Adipocyte (in vitro differentiated cells): ENCODE measurements around the gene METTL25.
A peak's percentile ranks its signal among the peaks of the same experiment; 100 is the strongest.
"Not testable (repeated sequence)": the region's sequence is repeated elsewhere in the genome, so short reads cannot be mapped to it uniquely, and the experiment has no call there.

Experiments used
- DNase-seq: peaks from one replicate; pipeline ENCODE4 v3.0.0-alpha.2; 2015; ENCODE audit warnings: low read depth
- H3K27me3 ChIP-seq: replicated peaks from 2 replicates; pipeline ENCODE4 v1.7.0; 2013; ENCODE audit warnings: mild to moderate bottlenecking, low read length, moderate library complexity; ENCODE audit not compliant: control insufficient read depth, insufficient read depth
- H3K36me3 ChIP-seq: 2 replicates; pipeline ENCODE4 v1.7.0; 2013; ENCODE audit warnings: low read length, mild to moderate bottlenecking, moderate library complexity; ENCODE audit not compliant: control insufficient read depth, insufficient read depth, severe bottlenecking
- H3K4me1 ChIP-seq: 2 replicates; pipeline ENCODE4 v1.7.0; 2013; ENCODE audit warnings: mild to moderate bottlenecking, low read length, moderate library complexity; ENCODE audit not compliant: control insufficient read depth, insufficient read depth
- H3K4me3 ChIP-seq: 2 replicates; pipeline ENCODE4 v1.7.0; 2013; ENCODE audit warnings: mild to moderate bottlenecking, low read length, moderate library complexity
- H3K9ac ChIP-seq: 2 replicates; pipeline ENCODE4 v1.7.0; 2013; ENCODE audit warnings: mild to moderate bottlenecking, low read length, moderate library complexity
- H3K9me3 ChIP-seq: 2 replicates; pipeline ENCODE4 v1.7.0; 2013; ENCODE audit warnings: mild to moderate bottlenecking, low read length, moderate library complexity; ENCODE audit not compliant: control insufficient read depth

Gene METTL25

DNA sequence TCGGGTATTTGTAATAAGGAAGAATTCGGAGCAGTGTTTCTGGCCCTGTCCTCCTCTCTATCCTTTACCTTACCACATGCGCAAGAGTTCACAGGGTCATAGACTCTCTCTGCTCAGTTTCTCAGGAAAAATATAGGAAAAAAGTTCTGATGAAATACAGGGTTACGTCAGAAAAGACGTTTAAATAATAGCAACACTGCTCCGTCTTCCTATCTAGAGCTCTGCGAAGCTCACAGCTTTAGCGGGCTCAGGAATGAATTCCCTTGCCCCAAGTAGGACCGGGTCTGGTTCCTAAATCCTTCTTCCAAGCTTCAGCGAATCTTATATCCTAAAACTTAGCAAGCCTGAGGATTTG is 507 bp upstream of the METTL25 start:
- Histone ChIP-seq H3K4me1 (peaks cover 25% of the 10 kb centered on the region), H3K4me3 (peak overlapping the region; percentile 95), H3K36me3 (peaks cover 26% of the 10 kb centered on the region), H3K9ac (peak overlapping the region; percentile 90), H3K9me3 (no peaks in the 10 kb centered on the region), H3K27me3 (no peaks in the 10 kb centered on the region)
- peak; percentile 52 for DNase-seq

GRCh38 chr12:82359115-82359478 is 768 bp downstream of the METTL25 start:
- peak overlapping the region; percentile 90 for H3K9ac ChIP-seq
- H3K27me3 ChIP-seq, result no peaks in the 10 kb centered on the region
- peak; percentile 45 for DNase-seq
- peaks cover 28% of the 10 kb centered on the region for H3K4me1 ChIP-seq
- H3K36me3 ChIP-seq, result peaks cover 13% of the 10 kb centered on the region
- peak overlapping the region; percentile 95 for H3K4me3 ChIP-seq
- no peaks in the 10 kb centered on the region for H3K9me3 ChIP-seq

DNA sequence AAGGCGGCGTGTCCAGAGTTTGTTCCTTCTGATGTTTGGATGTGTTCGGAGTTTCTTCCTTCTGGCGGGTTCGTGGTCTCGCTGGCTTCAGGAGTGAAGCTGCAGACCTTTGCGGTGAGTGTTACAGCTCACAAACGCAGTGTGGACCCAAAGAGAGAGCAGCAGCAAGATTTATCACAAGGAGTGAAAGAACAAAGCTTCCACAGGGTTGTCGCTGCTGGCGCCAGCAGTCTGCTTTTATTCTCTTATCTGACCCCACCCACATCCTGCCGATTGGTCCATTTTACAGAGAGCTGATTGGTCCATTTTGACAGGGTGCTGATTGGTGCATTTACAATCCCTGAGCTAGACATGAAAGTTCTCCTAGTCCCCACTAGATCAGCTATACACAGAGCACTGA is 2.5 kb downstream of the METTL25 start:
- H3K9me3 ChIP-seq, H3K36me3 ChIP-seq, H3K4me3 ChIP-seq, H3K9ac ChIP-seq, H3K27me3 ChIP-seq, DNase-seq: not testable (repeated sequence)
- H3K4me1 ChIP-seq, result peaks cover 30% of the 10 kb centered on the region

GRCh38 chr12:82361461-82361915 is 3.2 kb downstream of the METTL25 start:
- H3K27me3 ChIP-seq, result no peaks in the 10 kb centered on the region
- no peaks in the 10 kb centered on the region for H3K9me3 ChIP-seq
- no peak overlapping the region for H3K4me3 ChIP-seq
- no peak overlapping the region for H3K9ac ChIP-seq
- no peaks in the 10 kb centered on the region for H3K36me3 ChIP-seq
- peaks cover 30% of the 10 kb centered on the region for H3K4me1 ChIP-seq
- no peak for DNase-seq

GRCh38 chr12:82363990-82364389 is 5.7 kb downstream of the METTL25 start:
- Histone ChIP-seq H3K36me3 (no peaks in the 10 kb centered on the region), H3K4me3 (no peak overlapping the region), H3K9ac (no peak overlapping the region), H3K9me3 (no peaks in the 10 kb centered on the region), H3K27me3 (no peaks in the 10 kb centered on the region), H3K4me1 (peaks cover 23% of the 10 kb centered on the region)
- DNase-seq, result no peak

DNA sequence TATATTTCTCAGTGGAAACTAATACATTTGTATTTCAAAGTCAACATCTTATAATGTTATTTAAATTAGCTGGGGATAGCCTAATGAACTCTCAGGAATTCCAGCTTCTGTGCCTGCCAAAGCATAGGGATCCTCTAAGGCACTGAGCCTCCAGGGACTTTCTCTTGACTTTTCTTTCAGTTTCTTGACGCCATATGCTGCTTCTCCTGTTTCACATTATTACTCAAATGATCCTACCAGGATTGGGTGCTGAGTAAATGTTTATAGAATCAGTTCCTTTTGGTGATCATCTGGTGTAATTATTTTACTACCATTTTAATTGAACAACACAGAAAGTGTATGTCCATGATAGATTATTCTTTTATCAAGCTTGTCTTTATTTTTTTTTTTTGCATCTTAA is 7.9 kb downstream of the METTL25 start:
- Histone ChIP-seq H3K27me3 (no peaks in the 10 kb centered on the region), H3K36me3 (no peaks in the 10 kb centered on the region), H3K4me3 (peak overlapping the region; percentile 67), H3K9me3 (no peaks in the 10 kb centered on the region), H3K9ac (no peak overlapping the region), H3K4me1 (peaks cover 10% of the 10 kb centered on the region)
- peak; percentile 52 for DNase-seq

- Histone ChIP-seq H3K9me3 (no peaks in the 10 kb centered on the region), H3K36me3 (no peaks in the 10 kb centered on the region), H3K27me3 (no peaks in the 10 kb centered on the region), H3K4me1 (no peaks in the 10 kb centered on the region), H3K9ac (no peak overlapping the region), H3K4me3 (no peak overlapping the region)
- no peak for DNase-seq
These were observed 16.9 kb downstream of the METTL25 start for GRCh38 chr12:82375201-82375600.

DNA sequence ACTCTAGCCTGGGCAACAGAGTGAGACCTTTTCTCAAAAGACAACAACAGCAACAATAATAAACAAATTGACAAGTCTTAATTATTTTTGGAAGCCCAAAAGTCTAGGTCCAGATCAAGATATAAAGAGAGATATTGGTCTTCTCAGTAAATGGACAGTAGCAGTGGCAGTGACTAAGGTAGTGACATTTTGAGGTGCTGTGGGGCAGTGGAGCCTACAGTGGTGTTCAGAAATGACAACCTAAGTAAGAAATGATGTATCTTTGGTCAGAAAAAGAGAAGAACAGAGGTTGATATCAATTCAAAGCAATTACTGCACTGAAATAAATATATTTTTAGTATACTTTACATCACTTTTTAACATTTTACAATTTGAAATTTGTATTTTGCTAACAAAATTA is 20.7 kb downstream of the METTL25 start:
- no peaks in the 10 kb centered on the region for H3K4me1 ChIP-seq
- no peaks in the 10 kb centered on the region for H3K27me3 ChIP-seq
- no peak overlapping the region for H3K9ac ChIP-seq
- no peak for DNase-seq
- H3K36me3 ChIP-seq, result no peaks in the 10 kb centered on the region
- no peak overlapping the region for H3K4me3 ChIP-seq
- H3K9me3 ChIP-seq, result no peaks in the 10 kb centered on the region

- no peaks in the 10 kb centered on the region for H3K27me3 ChIP-seq
- H3K4me3 ChIP-seq, result no peak overlapping the region
- H3K36me3 ChIP-seq, result no peaks in the 10 kb centered on the region
- DNase-seq, result peak; percentile 58
- H3K4me1 ChIP-seq, result peaks cover 9% of the 10 kb centered on the region
- H3K9ac ChIP-seq, result no peak overlapping the region
- no peaks in the 10 kb centered on the region for H3K9me3 ChIP-seq
These were observed 25.7 kb downstream of the METTL25 start for GRCh38 chr12:82383930-82384552.

- no peaks in the 10 kb centered on the region for H3K9me3 ChIP-seq
- no peak overlapping the region for H3K9ac ChIP-seq
- peaks cover 4% of the 10 kb centered on the region for H3K36me3 ChIP-seq
- DNase-seq, result no peak
- H3K27me3 ChIP-seq, result no peaks in the 10 kb centered on the region
- H3K4me3 ChIP-seq, result no peak overlapping the region
- H3K4me1 ChIP-seq, result no peaks in the 10 kb centered on the region
These were observed 40.5 kb downstream of the METTL25 start for GRCh38 chr12:82398879-82399278.

GRCh38 chr12:82400819-82401218 is 42.5 kb downstream of the METTL25 start:
- no peaks in the 10 kb centered on the region for H3K4me1 ChIP-seq
- H3K36me3 ChIP-seq, result peaks cover 8% of the 10 kb centered on the region
- H3K9ac ChIP-seq, result no peak overlapping the region
- DNase-seq, result no peak
- no peaks in the 10 kb centered on the region for H3K27me3 ChIP-seq
- H3K9me3 ChIP-seq, result no peaks in the 10 kb centered on the region
- no peak overlapping the region for H3K4me3 ChIP-seq

DNA sequence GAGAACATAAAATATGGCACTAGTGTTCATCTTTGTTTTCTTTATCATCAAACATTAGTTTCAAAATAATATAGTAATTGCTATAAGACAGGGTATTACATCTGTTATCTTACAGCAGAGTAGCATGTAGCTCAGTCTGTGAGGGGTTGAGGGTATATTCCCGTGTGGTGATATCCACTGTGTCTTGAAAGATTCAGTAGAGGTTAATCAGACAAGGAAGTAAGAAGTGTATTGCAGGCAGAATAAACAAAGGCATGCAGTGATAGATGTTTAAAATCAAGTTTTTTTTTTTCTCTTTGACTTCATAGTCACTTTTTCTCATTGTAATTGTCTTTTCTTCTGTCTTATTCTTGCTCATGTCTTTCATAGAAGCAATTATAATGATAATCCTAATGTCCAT is 48.3 kb downstream of the METTL25 start:
- no peaks in the 10 kb centered on the region for H3K9me3 ChIP-seq
- H3K36me3 ChIP-seq, result peaks cover 11% of the 10 kb centered on the region

More for the DNA sequence above, 48.3 kb downstream of the METTL25 start:
- Histone ChIP-seq H3K4me3 (no peak overlapping the region), H3K9ac (no peak overlapping the region), H3K4me1 (no peaks in the 10 kb centered on the region), H3K27me3 (no peaks in the 10 kb centered on the region)
- DNase-seq, result no peak
